CD4-positive, alpha-beta T cell (primary cell): Measurements from ENCODE around the gene RPL6. TPM values are rescaled to one million over a fixed set of nuclear protein-coding genes. Genes with fewer than 3 reads are reported as not detected.
A peak's percentile ranks its signal among the peaks of the same experiment; 100 is the strongest.
"Not testable (repeated sequence)": the region's sequence is repeated elsewhere in the genome, so short reads cannot be mapped to it uniquely, and the experiment has no call there.

ENCODE experiments used
- ATAC-seq: fragments of 200-7000 bp; cut with Tn5 transposase; one replicate; pipeline ENCODE4 v1.10.0; 2022; ENCODE audit warnings: mild to moderate bottlenecking; ENCODE audit not compliant: poor library complexity
- CTCF ChIA-PET: fragments of 350-600 bp; sonication (Branson Sonifier 250); formaldehyde crosslinking; loops from one replicate; lab custom pipeline; 2021; ENCODE audit warnings: antibody characterized with exemption, inconsistent platforms; lab: Charles Lee
- POLR2A ChIA-PET: fragments of 350-600 bp; sonication (Branson Sonifier 250); formaldehyde crosslinking; loops from one replicate; lab custom pipeline; 2021; ENCODE audit warnings: antibody characterized with exemption, inconsistent platforms; lab: Charles Lee
- DNase-seq, 14 experiments: peaks; one replicate each; pipeline ENCODE4 v3.0.0-alpha.2; 2013 to 2020; ENCODE audit warnings: mixed read lengths in 2 of 14
- H3K27ac ChIP-seq, 2 donors: one replicate each; pipeline versions ENCODE4 v1.5.1 to v1.7.0; 2013; ENCODE audit warnings: low read length in 2 of 2, low read depth in 1 of 2, mild to moderate bottlenecking in 1 of 2
- H3K27me3 ChIP-seq, 2 experiments: 1 replicate in 1 of 2; 2 replicates in 1 of 2; pipeline versions ENCODE4 v1.6.1 to v1.7.0; 2013; ENCODE audit warnings: low read length in 2 of 2, control low read depth in 1 of 2, mild to moderate bottlenecking in 1 of 2, moderate library complexity in 1 of 2; ENCODE audit not compliant: insufficient read depth in 2 of 2, control insufficient read depth in 1 of 2
- H3K36me3 ChIP-seq: one replicate; pipeline ENCODE4 v1.6.1; 2013; ENCODE audit warnings: low read length, control low read depth; ENCODE audit not compliant: insufficient read depth
- H3K4me1 ChIP-seq: one replicate; pipeline ENCODE4 v1.6.1; 2013; ENCODE audit warnings: low read length, control low read depth; ENCODE audit not compliant: insufficient read depth
- H3K4me3 ChIP-seq: one replicate; pipeline ENCODE4 v1.5.1; 2013; ENCODE audit warnings: mild to moderate bottlenecking, low read length, moderate library complexity
- H3K9me3 ChIP-seq, 2 experiments: 1 replicate in 1 of 2; 2 replicates in 1 of 2; pipeline versions ENCODE4 v1.6.1 to v1.7.0; 2013; ENCODE audit warnings: low read length in 2 of 2, mild to moderate bottlenecking in 2 of 2, control low read depth in 1 of 2, moderate library complexity in 1 of 2; ENCODE audit not compliant: control insufficient read depth in 1 of 2, insufficient read depth in 1 of 2
- H3K27ac Mint-ChIP-seq: one replicate; pipeline ENCODE4 v1.8.0; 2020; ENCODE audit warnings: mixed read lengths
- H3K27me3 Mint-ChIP-seq: one replicate; pipeline ENCODE4 v1.8.0; 2021; ENCODE audit warnings: mixed read lengths
- H3K36me3 Mint-ChIP-seq: one replicate; pipeline ENCODE4 v1.8.0; 2021; ENCODE audit warnings: low read depth, mixed read lengths
- H3K4me1 Mint-ChIP-seq: one replicate; pipeline ENCODE4 v1.8.0; 2021; ENCODE audit warnings: low read depth, mixed read lengths
- H3K4me3 Mint-ChIP-seq: one replicate; pipeline ENCODE4 v1.8.0; 2020; ENCODE audit warnings: mild to moderate bottlenecking, mixed read lengths
- H3K9me3 Mint-ChIP-seq: one replicate; pipeline ENCODE4 v1.8.0; 2020; ENCODE audit warnings: mixed read lengths
- intact Hi-C, 2 experiments: fragments of 100-400 bp; cut with DNase I in 1 of 2; cut with micrococcal nuclease in 1 of 2; formaldehyde crosslinking; loops; one replicate each; pipeline versions ENCODE4 v1.15.1 to v1.9.0; 2023 to 2025; cut with DNase I, micrococcal nuclease
- total RNA-seq, 174 experiments: library from RNA in 2 of 174; stranded (reverse) in 2 of 174; gene quantifications; one replicate each; pipeline ENCODE4 v1.2.3 and lab custom pipeline; 2021 to 2026
- TF ChIP-seq, protein P1 (sequence below): fragments of 200-600 bp; IDR thresholded peaks from one replicate; pipeline ENCODE4 v1.8.0; 2022; ENCODE audit warnings: antibody characterized with exemption, mild to moderate bottlenecking

The RPL6 gene
- total RNA-seq, 2 experiments from 2014 or later = 1,794 to 1,807 TPM

DNA sequence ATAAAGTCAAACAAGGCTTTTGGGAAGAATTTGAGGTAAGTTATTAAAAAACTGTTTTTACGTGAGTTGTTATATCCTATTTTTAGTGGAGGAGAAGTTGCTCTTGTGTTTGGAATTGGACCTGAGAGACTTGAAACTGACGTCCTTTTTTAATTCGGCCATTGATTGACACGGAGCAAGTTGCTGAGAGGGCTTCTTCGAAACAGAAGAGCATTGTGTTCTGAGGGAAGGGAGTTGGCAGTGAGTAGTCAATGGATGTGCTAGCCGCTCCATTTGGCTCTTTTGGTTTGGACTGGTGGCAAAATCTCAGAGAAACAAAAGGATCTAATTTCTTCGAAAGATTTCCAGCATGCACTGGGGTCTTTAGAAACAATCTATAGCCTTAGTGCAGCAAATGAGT, 46.6 kb upstream of the RPL6 start:
- ATAC-seq = no peak
- no peak overlapping the region for H3K27ac Mint-ChIP-seq

DNA sequence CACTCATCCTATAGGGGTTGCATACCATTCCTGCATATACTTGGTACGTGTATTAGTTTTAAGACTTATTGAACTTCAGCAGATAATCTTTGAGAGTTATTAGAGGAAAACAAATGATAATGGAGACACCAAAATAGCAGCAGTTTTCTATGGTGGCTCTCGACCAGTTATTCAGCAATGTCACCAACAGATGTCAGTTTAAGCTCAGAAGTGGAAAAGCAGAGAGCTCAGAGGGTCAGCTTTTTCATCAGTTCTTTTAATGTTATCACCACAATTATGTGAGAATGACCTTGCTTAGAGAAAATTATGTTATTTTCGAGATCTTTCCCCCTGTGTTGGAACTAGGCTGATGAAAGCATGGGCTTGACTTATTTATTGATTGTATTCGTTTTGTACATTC, 41.3 kb upstream of the RPL6 start:
- Histone ChIP-seq H3K9me3 (no peaks in the 10 kb centered on the region), H3K27me3 (no peaks in the 10 kb centered on the region), H3K27ac (no peak overlapping the region), H3K36me3 (peaks cover 55% of the 10 kb centered on the region), H3K4me3 (no peak overlapping the region), H3K4me1 (peaks cover 10% of the 10 kb centered on the region)
- Mint-ChIP-seq H3K4me3 (no peak overlapping the region), H3K4me1 (peaks cover 13% of the 10 kb centered on the region), H3K36me3 (peaks cover 70% of the 10 kb centered on the region), H3K27ac (no peak overlapping the region), H3K9me3 (no peaks in the 10 kb centered on the region), H3K27me3 (no peaks in the 10 kb centered on the region)
- ATAC-seq (no peak), DNase-seq (no peak)
- POLR2A ChIA-PET = no interaction called here
- CTCF ChIA-PET = no interaction called here
- TF ChIP-seq, protein P1, sequence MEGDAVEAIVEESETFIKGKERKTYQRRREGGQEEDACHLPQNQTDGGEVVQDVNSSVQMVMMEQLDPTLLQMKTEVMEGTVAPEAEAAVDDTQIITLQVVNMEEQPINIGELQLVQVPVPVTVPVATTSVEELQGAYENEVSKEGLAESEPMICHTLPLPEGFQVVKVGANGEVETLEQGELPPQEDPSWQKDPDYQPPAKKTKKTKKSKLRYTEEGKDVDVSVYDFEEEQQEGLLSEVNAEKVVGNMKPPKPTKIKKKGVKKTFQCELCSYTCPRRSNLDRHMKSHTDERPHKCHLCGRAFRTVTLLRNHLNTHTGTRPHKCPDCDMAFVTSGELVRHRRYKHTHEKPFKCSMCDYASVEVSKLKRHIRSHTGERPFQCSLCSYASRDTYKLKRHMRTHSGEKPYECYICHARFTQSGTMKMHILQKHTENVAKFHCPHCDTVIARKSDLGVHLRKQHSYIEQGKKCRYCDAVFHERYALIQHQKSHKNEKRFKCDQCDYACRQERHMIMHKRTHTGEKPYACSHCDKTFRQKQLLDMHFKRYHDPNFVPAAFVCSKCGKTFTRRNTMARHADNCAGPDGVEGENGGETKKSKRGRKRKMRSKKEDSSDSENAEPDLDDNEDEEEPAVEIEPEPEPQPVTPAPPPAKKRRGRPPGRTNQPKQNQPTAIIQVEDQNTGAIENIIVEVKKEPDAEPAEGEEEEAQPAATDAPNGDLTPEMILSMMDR = no peak
- intact Hi-C loops = no loop called here

More for the DNA sequence above, 46.6 kb upstream of the RPL6 start:
- intact Hi-C loops = no loop called here
- POLR2A ChIA-PET = no interaction called here
- no peak overlapping the region for H3K4me3 ChIP-seq
- TF ChIP-seq, protein P1 = no peak
- no peaks in the 10 kb centered on the region for H3K9me3 ChIP-seq
- DNase-seq = no peak
- H3K4me1 ChIP-seq = no peaks in the 10 kb centered on the region
- CTCF ChIA-PET = no interaction called here
- H3K4me3 Mint-ChIP-seq = no peak overlapping the region
- H3K27me3 Mint-ChIP-seq = no peaks in the 10 kb centered on the region
- no peaks in the 10 kb centered on the region for H3K9me3 Mint-ChIP-seq
- peaks cover 78% of the 10 kb centered on the region for H3K36me3 Mint-ChIP-seq
- H3K27me3 ChIP-seq = no peaks in the 10 kb centered on the region
- H3K4me1 Mint-ChIP-seq = peaks cover 3% of the 10 kb centered on the region
- H3K27ac ChIP-seq = no peak overlapping the region
- H3K36me3 ChIP-seq = peaks cover 59% of the 10 kb centered on the region

DNA sequence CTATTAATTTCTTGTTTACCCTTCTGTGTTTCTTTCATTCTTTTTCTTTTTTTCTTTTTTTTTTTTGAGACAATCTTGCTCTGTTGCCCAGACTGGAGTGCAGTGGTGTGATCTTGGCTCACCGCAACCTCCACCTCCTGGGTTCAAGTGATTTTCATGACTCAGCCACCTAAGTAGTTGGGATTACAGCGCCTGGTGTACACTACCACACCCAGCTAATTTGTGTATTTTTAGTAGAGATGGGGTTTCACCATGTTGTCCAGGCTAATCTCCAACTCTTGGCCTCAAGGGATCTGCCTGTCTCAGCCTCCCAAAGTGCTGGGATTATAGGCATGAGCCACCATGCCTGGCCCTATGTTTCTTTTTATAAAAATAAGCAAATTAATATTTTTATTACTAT, 38.8 kb upstream of the RPL6 start:
- H3K27ac Mint-ChIP-seq, DNase-seq, CTCF ChIA-PET, H3K27ac ChIP-seq, H3K4me3 Mint-ChIP-seq, H3K27me3 Mint-ChIP-seq, H3K4me3 ChIP-seq, H3K9me3 Mint-ChIP-seq, ATAC-seq, intact Hi-C loops, POLR2A ChIA-PET, H3K9me3 ChIP-seq, H3K27me3 ChIP-seq: not testable (repeated sequence)
- peaks cover 55% of the 10 kb centered on the region for H3K36me3 Mint-ChIP-seq
- Histone ChIP-seq H3K4me1 (peaks cover 10% of the 10 kb centered on the region), H3K36me3 (peaks cover 36% of the 10 kb centered on the region)
- peaks cover 13% of the 10 kb centered on the region for H3K4me1 Mint-ChIP-seq

DNA sequence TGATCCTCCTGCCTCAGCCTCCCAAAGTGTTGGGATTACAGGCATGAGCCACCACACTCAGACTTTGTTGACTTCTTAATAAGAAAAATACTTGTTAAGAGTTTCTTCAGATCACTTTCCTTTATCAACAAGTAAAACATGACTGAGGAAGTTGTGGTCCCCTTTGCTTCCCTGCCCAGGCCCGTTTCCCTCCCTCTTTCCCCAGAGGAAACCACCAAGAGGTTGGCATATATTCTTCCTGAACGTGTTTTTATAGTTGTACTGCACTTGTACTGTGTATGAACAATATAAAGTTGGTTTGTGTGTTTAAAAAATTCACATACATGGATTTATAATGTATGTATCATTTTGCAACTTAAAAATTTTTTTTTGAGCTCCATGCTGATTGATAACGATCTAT, 37.7 kb upstream of the RPL6 start:
- TF ChIP-seq, protein P1 = no peak
- Histone ChIP-seq H3K4me1 (peaks cover 10% of the 10 kb centered on the region), H3K27ac (peak overlapping the region in 1 of 2 donors; percentile 15), H3K36me3 (peaks cover 28% of the 10 kb centered on the region), H3K4me3 (no peak overlapping the region), H3K27me3 (no peaks in the 10 kb centered on the region), H3K9me3 (no peaks in the 10 kb centered on the region)
- peaks cover 47% of the 10 kb centered on the region for H3K36me3 Mint-ChIP-seq
- ChIA-PET CTCF (no interaction called here), POLR2A (no interaction called here)
- DNase-seq (no peak), ATAC-seq (no peak)
- no peak overlapping the region for H3K4me3 Mint-ChIP-seq
- H3K9me3 Mint-ChIP-seq = no peaks in the 10 kb centered on the region
- no peaks in the 10 kb centered on the region for H3K27me3 Mint-ChIP-seq
- H3K4me1 Mint-ChIP-seq = peaks cover 13% of the 10 kb centered on the region
- intact Hi-C loops = no loop called here
- H3K27ac Mint-ChIP-seq = peak overlapping the region; percentile 59
